ENCODE data around the gene MAP1B.
A peak's percentile ranks its signal among the peaks of the same experiment; 100 is the strongest.

The MAP1B gene

DNA sequence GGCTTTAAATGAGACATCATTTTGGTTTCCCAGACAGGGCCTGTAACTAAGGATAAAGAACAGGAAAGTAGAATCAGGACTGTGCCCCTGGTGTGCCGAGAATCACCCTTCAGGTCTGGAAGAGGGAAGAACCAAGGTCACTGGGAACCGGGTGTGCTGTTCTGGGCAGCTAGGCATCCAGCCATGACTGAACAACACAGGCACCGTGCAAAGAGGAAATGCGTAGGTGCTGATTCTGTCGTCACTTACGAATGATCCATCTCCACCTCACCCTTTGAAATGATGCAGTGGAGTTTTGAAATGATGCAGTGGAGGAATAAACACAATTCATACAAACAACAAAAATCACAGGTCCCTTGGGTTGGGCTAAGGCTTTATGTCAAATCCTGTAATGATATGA, 64.4 kb downstream of the MAP1B start:
- no peak for TF ChIP-seq CTCF (IDR thresholded peaks at IDR 0.05; ENCODE audit: insufficient read depth, low read depth, low read length, missing control alignments)
- no peak overlapping the region for H3K4me3 ChIP-seq (ENCODE audit: low read depth, low read length)
- peak; percentile 16 for DNase-seq (ENCODE audit: low read depth)

DNA sequence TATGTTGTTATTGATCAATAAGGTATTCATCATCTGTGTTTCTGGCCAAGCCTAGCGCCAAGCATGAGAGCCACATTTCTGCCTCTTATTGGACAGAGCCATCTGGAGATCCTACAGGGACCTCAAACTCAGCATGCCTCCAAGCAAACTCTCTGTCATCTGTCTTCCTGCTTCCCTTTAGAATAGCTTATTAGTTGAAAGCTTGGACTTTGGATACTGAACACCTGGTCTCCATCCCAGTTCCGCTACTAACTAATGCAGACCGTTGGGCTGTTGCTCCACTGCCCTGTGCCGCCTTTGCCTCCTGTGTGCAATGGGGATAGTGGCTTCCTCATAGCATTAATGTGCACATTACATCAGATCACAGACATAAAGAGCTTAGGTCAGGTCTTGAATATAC, 65.5 kb downstream of the MAP1B start:
- DNase-seq (ENCODE audit: low read depth), result no peak
- no peak overlapping the region for H3K4me3 ChIP-seq (ENCODE audit: low read depth, low read length)
- no peak for TF ChIP-seq CTCF (IDR thresholded peaks at IDR 0.05; ENCODE audit: insufficient read depth, low read depth, low read length, missing control alignments)

DNA sequence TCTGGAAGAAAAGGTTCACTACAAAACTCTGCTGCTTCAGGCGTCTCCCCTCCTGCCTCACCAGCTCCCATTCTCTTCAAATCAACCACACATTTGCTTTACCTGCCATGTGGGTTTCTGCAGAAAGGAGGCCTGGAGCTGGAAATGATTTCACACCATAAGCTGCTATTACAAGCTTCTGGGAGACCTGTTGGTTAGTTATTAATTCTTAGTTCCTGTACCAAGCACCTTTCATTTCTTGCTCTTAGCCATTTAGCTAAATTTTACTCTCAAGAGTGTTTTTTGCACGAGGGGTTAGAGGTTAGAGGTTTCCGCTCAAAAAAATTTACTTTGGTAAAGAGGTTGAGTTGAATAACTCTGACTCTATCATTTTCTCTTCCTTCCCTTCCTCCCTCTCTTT, 70.3 kb downstream of the MAP1B start:
- no peak overlapping the region for H3K4me3 ChIP-seq (ENCODE audit: low read depth, low read length)
- no peak for TF ChIP-seq CTCF (IDR thresholded peaks at IDR 0.05; ENCODE audit: insufficient read depth, low read depth, low read length, missing control alignments)
- DNase-seq (ENCODE audit: low read depth), result no peak

- no peak for DNase-seq (ENCODE audit: low read depth)
- no peak for TF ChIP-seq CTCF (IDR thresholded peaks at IDR 0.05; ENCODE audit: insufficient read depth, low read depth, low read length, missing control alignments)
- no peak overlapping the region for H3K4me3 ChIP-seq (ENCODE audit: low read depth, low read length)
These were observed 71.9 kb downstream of the MAP1B start for GRCh38 chr5:72179028-72179815.

DNA sequence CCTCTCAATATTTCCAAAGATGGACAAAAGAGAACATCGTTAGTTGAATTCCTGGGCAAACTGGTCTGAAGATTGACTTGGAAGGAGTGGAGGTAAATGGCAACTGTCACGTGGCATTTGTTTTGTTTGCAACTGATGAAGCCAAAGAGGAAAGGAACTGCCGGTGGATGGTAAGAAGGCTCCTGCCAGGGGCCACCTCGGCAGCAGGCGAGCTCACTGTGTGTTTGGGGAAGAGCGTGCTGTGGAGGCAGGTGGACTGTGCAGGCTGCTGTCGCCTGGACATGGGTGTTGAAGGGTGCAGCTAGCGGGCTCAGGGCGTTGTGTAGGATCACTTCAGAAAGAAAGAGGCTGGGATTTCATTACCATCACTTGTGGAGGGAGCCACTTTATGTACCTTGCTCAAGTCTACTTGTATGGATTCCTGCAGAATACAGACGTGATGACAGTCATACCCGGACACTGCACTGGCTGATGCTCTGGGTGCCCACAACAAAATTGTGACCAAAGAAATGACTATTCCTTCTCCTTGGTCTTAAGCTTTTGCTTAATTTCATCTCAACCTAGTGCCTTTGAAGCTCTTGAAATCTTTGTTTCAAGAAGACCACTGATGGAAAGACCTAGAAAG, 72.7 kb downstream of the MAP1B start:
- no peak overlapping the region for H3K4me3 ChIP-seq (ENCODE audit: low read depth, low read length)
- DNase-seq (ENCODE audit: low read depth), result no peak
- no peak for TF ChIP-seq CTCF (IDR thresholded peaks at IDR 0.05; ENCODE audit: insufficient read depth, low read depth, low read length, missing control alignments)

GRCh38 chr5:72180925-72181324, 73.7 kb downstream of the MAP1B start:
- no peak for DNase-seq (ENCODE audit: low read depth)
- no peak overlapping the region for H3K4me3 ChIP-seq (ENCODE audit: low read depth, low read length)
- no peak for TF ChIP-seq CTCF (IDR thresholded peaks at IDR 0.05; ENCODE audit: insufficient read depth, low read depth, low read length, missing control alignments)
